K562 (cell line): ENCODE results near the gene TPK1. TPM values are rescaled to one million over a fixed set of nuclear protein-coding genes. Genes with fewer than 3 reads are reported as not detected.
"Not testable (repeated sequence)": the region's sequence is repeated elsewhere in the genome, so short reads cannot be mapped to it uniquely, and the experiment has no call there.

Experiments used
- ATAC-seq: fragments of 200-7000 bp; cut with Tn5 transposase; 3 replicates; pipeline ENCODE4 v1.9.1; 2020; ENCODE audit warnings: moderate library complexity
- BruUV-seq: library from RNA; stranded (reverse); fragments of 400-500 nt; replicated peaks from 2 replicates; lab custom pipeline; 2021; lab: Mats Ljungman, UMichigan
- CTCF ChIA-PET: fragments of 300-600 bp; formaldehyde crosslinking; extraction: SDS; loops from one replicate; lab custom pipeline; 2021; ENCODE audit warnings: low intra/inter-chr PET ratio; lab: Yijun Ruan, JAX
- POLR2A ChIA-PET: fragments of 300-600, 350-650 bp; sonication (Branson Sonifier 250); formaldehyde crosslinking; extraction: SDS; loops from one replicate; lab custom pipeline; 2021; ENCODE audit warnings: antibody characterized with exemption, inconsistent platforms; lab: Yijun Ruan, JAX
- DNase-seq, 4 experiments: peaks; one replicate each; pipeline versions ENCODE4 v3.0.0 to v3.0.0-alpha.2; 2011 to 2018; ENCODE audit warnings: low spot score in 3 of 4, mixed read lengths in 3 of 4; ENCODE audit errors: extremely low read depth in 1 of 4
- FAIRE-seq: peaks from 2 replicates; lab custom pipeline; 2011; peaks lifted over from hg19 to GRCh38; lab: Jason Lieb, UNC
- H2AFZ ChIP-seq: 2 replicates; pipeline ENCODE4 v1.6.0; 2011; ENCODE audit warnings: low read depth, low read length, control low read depth, inconsistent platforms
- H3K27ac ChIP-seq: fragments of 200-600 bp; 3 replicates; pipeline ENCODE4 v1.8.0; 2011; ENCODE audit warnings: low read depth, mild to moderate bottlenecking, control low read depth, inconsistent platforms, low read length, moderate library complexity, mixed read lengths; ENCODE audit errors: extremely low read depth
- H3K27me3 ChIP-seq, 2 experiments: fragments of 300-600 bp in 1 of 2; 2 replicates in 1 of 2; 3 replicates in 1 of 2; pipeline versions ENCODE4 v1.6.0 to v1.8.0; 2011; ENCODE audit warnings: inconsistent platforms in 2 of 2, low read length in 2 of 2, mild to moderate bottlenecking in 1 of 2, mixed read lengths in 1 of 2, moderate library complexity in 1 of 2; ENCODE audit not compliant: control insufficient read depth in 2 of 2, insufficient read depth in 2 of 2
- H3K36me3 ChIP-seq: fragments of 300-600 bp; 3 replicates; pipeline ENCODE4 v1.8.0; 2011; ENCODE audit warnings: mild to moderate bottlenecking, low read length, inconsistent platforms; ENCODE audit not compliant: control insufficient read depth, insufficient read depth
- H3K4me1 ChIP-seq, 2 experiments: fragments of 200-600 bp in 1 of 2; replicated peaks in 1 of 2; 2 replicates in 1 of 2; 3 replicates in 1 of 2; pipeline versions ENCODE4 v1.5.1 to v1.8.0; 2011; ENCODE audit warnings: inconsistent platforms in 2 of 2, low read length in 2 of 2, mild to moderate bottlenecking in 1 of 2, mixed read lengths in 1 of 2, moderate library complexity in 1 of 2; ENCODE audit not compliant: control insufficient read depth in 2 of 2, insufficient read depth in 2 of 2
- H3K4me2 ChIP-seq: 2 replicates; pipeline ENCODE4 v1.6.1; 2011; ENCODE audit warnings: low read length, control low read depth, inconsistent platforms, mixed read lengths; ENCODE audit not compliant: insufficient read depth
- H3K4me3 ChIP-seq: fragments of 200-600 bp; sonication (generic), shearing (Covaris generic); 2 replicates; pipeline ENCODE4 v1.5.1; 2016; ENCODE audit warnings: control low read depth, inconsistent platforms
- H3K79me2 ChIP-seq: fragments of 200-600 bp; 3 replicates; pipeline ENCODE4 v1.8.0; 2011; ENCODE audit warnings: low read length, inconsistent platforms; ENCODE audit not compliant: control insufficient read depth, insufficient read depth
- H3K9ac ChIP-seq, 2 experiments: 2 replicates each; pipeline versions ENCODE4 v1.6.0 to v1.6.1; 2011; ENCODE audit warnings: low read depth in 2 of 2, low read length in 2 of 2, control low read depth in 1 of 2, inconsistent platforms in 1 of 2, mild to moderate bottlenecking in 1 of 2, mixed read lengths in 1 of 2; ENCODE audit not compliant: insufficient read depth in 1 of 2
- H3K9me1 ChIP-seq: one replicate; pipeline ENCODE4 v1.6.0; 2011; ENCODE audit warnings: inconsistent platforms, mild to moderate bottlenecking, low read length, moderate library complexity; ENCODE audit not compliant: control insufficient read depth, insufficient read depth
- H3K9me3 ChIP-seq: replicated peaks from 2 replicates; pipeline ENCODE4 v1.5.1; 2011; ENCODE audit warnings: low read depth, low read length, inconsistent platforms; ENCODE audit not compliant: control insufficient read depth, insufficient read depth
- H4K20me1 ChIP-seq: replicated peaks from 2 replicates; pipeline ENCODE4 v1.6.1; 2011; ENCODE audit warnings: low read length, inconsistent platforms, mixed read lengths; ENCODE audit not compliant: control insufficient read depth, insufficient read depth
- CBX5 ChIP-seq: IDR thresholded peaks from 2 replicates; pipeline ENCODE4 v1.6.1; 2014; ENCODE audit warnings: low read depth, borderline replicate concordance
- RAD51 ChIP-seq: fragments of 450-650 bp; IDR thresholded peaks from 2 replicates; pipeline ENCODE4 v1.7.1; 2016; ENCODE audit warnings: low read depth, mild to moderate bottlenecking, borderline replicate concordance
- SRSF9 ChIP-seq: fragments of 200-400 bp; formaldehyde crosslinking; IDR thresholded peaks from 2 replicates; pipeline ENCODE4 v1.6.1; 2017; ENCODE audit warnings: low read depth, low read length, borderline replicate concordance
- TRIM28 ChIP-seq: fragments of 450-650 bp; IDR thresholded peaks from 2 replicates; pipeline ENCODE4 v1.6.1; 2017
- ZFP36 ChIP-seq: fragments of 150-350 bp; IDR thresholded peaks from 2 replicates; pipeline ENCODE4 v1.6.1; 2018; ENCODE audit warnings: low read length, low read depth; ENCODE audit not compliant: partially characterized antibody
- WGBS: fragments of 100-300 bp; shearing (Covaris generic); methylation state at CpG from one replicate; pipeline ENCODE4 v1.1.6; 2016; ENCODE audit warnings: low coverage, mixed read lengths; ENCODE audit not compliant: insufficient coverage; ENCODE audit errors: missing lambda C conversion rate; 5-methylcytosine and 5-hydroxymethylcytosine counted together
- in situ Hi-C: fragments of 300-500 bp; cut with MboI; formaldehyde crosslinking; loops from 4 replicates; pipeline ENCODE4 v1.15.0; 2018; ENCODE audit warnings: inconsistent platforms, mixed read lengths
- intact Hi-C: fragments of 100-400 bp; cut with micrococcal nuclease; formaldehyde crosslinking; loops from 2 replicates; pipeline ENCODE4 v1.14.2; 2022
- polyA plus RNA-seq, 8 experiments: library from polyadenylated mRNA; depleted of rRNA in 4 of 8; stranded (reverse) in 5 of 8; unstranded in 3 of 8; fragments of >200 nt; fragmentation: Nextera tagmentation in 2 of 8; fragmentation: Illumina TruSeq in 1 of 8; extraction: Ambion mirVana in 2 of 8; extraction: Trizol in 1 of 8; gene quantifications; 2 replicates each; pipeline versions ENCODE4 v1.2.1 to v1.2.3, GENCODE V29; 2011 to 2014; ENCODE audit warnings: inconsistent platforms in 1 of 8, missing spikeins in 1 of 8
- total RNA-seq, 7 experiments: library from RNA; depleted of rRNA in 6 of 7; stranded (reverse); fragments of >200 nt in 6 of 7; fragmentation: Illumina TruSeq in 2 of 7; extraction: Trizol in 2 of 7; gene quantifications; 2 replicates each; pipeline versions ENCODE4 v1.2.1 to v1.2.3, GENCODE V29; 2011 to 2021; ENCODE audit warnings: low replicate concordance in 1 of 7
- TF ChIP-seq, protein P1 (sequence below): fragments of 450-650 bp; formaldehyde crosslinking; IDR thresholded peaks from 2 replicates; pipeline ENCODE4 v1.4.0; 2020; ENCODE audit warnings: mild to moderate bottlenecking, mixed read lengths
- TF ChIP-seq, protein P2 (sequence below): fragments of 150-350 bp; IDR thresholded peaks from 2 replicates; pipeline ENCODE4 v1.6.1; 2014; ENCODE audit warnings: low read depth, mild to moderate bottlenecking, low read length, borderline replicate concordance

The TPK1 gene
- total and polyA plus RNA-seq, 9 of the 15 experiments (the other 6 are each of a cell fraction or from before 2014, with no cell fraction given): 5.1 to 16.2 (median 9.2) TPM

DNA sequence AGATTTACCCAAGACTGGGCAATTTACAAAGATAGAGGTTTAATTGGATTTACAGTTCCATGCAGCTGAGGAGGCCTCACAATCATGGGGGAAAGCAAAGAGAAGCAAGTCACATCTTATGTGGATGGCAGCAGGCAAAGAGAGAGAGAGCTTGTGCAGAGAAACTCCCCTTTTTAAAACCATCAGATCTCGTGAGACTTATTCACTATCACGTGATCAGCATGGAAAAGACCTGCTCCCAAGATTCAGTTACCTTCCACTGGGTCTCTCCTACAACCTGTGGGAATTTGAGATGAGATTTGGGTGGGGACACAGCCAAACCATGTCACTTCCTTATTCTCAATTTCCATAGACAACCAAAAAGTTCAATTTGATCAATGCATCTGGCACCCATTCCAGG lies 407.4 kb downstream of the TPK1 start:
- intact Hi-C loops: no loop called here
- FAIRE-seq (no peak), DNase-seq (no peak)
- Histone ChIP-seq H3K4me1 (no peaks in the 10 kb centered on the region), H3K79me2 (no peaks in the 10 kb centered on the region)
- TF ChIP-seq RAD51: peak; percentile 22; the same call in 1 of the 2 replicates
- TF ChIP-seq, protein P1, sequence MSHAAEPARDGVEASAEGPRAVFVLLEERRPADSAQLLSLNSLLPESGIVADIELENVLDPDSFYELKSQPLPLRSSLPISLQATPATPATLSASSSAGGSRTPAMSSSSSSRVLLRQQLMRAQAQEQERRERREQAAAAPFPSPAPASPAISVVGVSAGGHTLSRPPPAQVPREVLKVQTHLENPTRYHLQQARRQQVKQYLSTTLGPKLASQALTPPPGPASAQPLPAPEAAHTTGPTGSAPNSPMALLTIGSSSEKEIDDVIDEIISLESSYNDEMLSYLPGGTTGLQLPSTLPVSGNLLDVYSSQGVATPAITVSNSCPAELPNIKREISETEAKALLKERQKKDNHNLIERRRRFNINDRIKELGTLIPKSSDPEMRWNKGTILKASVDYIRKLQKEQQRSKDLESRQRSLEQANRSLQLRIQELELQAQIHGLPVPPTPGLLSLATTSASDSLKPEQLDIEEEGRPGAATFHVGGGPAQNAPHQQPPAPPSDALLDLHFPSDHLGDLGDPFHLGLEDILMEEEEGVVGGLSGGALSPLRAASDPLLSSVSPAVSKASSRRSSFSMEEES (CRISPR knock-in tag): peak; percentile 78
- TF ChIP-seq SRSF9: no peak
- TF ChIP-seq, all 486 proteins: peak for 2
- no peaks in the 10 kb centered on the region for H3K36me3 ChIP-seq
- POLR2A ChIA-PET: no interaction called here
- CTCF ChIA-PET: no interaction called here
- H3K9ac ChIP-seq: no peak overlapping the region
- BruUV-seq: no TSS peak
- no peak overlapping the region for H2AFZ ChIP-seq
- 0% methylated on average over 2 of the region's 2 CpGs for WGBS
- no peaks in the 10 kb centered on the region; the same call in 1 of the 2 replicates for H3K9me3 ChIP-seq
- H3K9me1 ChIP-seq: no peaks in the 10 kb centered on the region
- no peak overlapping the region for H3K27ac ChIP-seq
- H3K4me3 ChIP-seq: no peak overlapping the region
- ATAC-seq: no peak
- H3K4me2 ChIP-seq: no peak overlapping the region
- no peaks in the 10 kb centered on the region for H3K27me3 ChIP-seq
- no peaks in the 10 kb centered on the region for H4K20me1 ChIP-seq
- in situ Hi-C loops: no loop called here

DNA sequence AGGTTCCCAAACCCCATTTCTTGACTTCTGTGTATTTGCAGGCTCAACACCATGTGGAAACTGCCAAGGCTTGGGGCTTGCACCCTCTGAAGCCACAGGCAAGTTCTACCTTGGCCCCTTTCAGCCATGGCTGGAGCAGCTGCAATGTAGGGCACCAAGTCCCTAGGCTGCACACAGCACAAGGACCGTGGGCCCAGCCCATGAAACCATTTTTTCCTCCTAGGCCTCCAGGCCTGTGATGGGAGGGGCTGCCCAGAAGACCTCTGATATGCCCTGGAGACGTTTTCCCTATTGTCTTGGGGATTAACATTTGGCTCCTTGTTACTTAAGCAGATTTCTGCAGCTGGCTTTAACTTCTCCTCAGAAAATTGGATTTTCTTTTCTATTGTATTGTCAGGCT lies 408.3 kb downstream of the TPK1 start:
- intact Hi-C loops, H2AFZ ChIP-seq, H4K20me1 ChIP-seq, H3K9me3 ChIP-seq, H3K9me1 ChIP-seq, H3K36me3 ChIP-seq, H3K27ac ChIP-seq, BruUV-seq, H3K4me1 ChIP-seq, ATAC-seq, H3K9ac ChIP-seq, H3K4me3 ChIP-seq, POLR2A ChIA-PET, FAIRE-seq, H3K79me2 ChIP-seq, CTCF ChIA-PET, H3K27me3 ChIP-seq, H3K4me2 ChIP-seq, DNase-seq, in situ Hi-C loops: not testable (repeated sequence)
- peak; percentile 89 for TF ChIP-seq ZFP36
- TF ChIP-seq, protein P2, sequence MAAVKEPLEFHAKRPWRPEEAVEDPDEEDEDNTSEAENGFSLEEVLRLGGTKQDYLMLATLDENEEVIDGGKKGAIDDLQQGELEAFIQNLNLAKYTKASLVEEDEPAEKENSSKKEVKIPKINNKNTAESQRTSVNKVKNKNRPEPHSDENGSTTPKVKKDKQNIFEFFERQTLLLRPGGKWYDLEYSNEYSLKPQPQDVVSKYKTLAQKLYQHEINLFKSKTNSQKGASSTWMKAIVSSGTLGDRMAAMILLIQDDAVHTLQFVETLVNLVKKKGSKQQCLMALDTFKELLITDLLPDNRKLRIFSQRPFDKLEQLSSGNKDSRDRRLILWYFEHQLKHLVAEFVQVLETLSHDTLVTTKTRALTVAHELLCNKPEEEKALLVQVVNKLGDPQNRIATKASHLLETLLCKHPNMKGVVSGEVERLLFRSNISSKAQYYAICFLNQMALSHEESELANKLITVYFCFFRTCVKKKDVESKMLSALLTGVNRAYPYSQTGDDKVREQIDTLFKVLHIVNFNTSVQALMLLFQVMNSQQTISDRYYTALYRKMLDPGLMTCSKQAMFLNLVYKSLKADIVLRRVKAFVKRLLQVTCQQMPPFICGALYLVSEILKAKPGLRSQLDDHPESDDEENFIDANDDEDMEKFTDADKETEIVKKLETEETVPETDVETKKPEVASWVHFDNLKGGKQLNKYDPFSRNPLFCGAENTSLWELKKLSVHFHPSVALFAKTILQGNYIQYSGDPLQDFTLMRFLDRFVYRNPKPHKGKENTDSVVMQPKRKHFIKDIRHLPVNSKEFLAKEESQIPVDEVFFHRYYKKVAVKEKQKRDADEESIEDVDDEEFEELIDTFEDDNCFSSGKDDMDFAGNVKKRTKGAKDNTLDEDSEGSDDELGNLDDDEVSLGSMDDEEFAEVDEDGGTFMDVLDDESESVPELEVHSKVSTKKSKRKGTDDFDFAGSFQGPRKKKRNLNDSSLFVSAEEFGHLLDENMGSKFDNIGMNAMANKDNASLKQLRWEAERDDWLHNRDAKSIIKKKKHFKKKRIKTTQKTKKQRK: peak; percentile 51; the same call in 1 of the 2 replicates
- peak; percentile 80; the same call in 1 of the 2 replicates for TF ChIP-seq CBX5
- TF ChIP-seq TRIM28: 0 out of 2 replicates have a peak, but pooled peaks have one; percentile 26
- 0% methylated on average over 2 of the region's 2 CpGs for WGBS
